ENCODE data around the gene GRK3. TPM values are rescaled to one million over a fixed set of nuclear protein-coding genes. Genes with fewer than 3 reads are reported as not detected.

The GRK3 gene
- total and polyA plus RNA-seq, 2 of the 4 experiments (the other 2 are of a cell fraction): 0.58 to 1.6 TPM

- Histone ChIP-seq H3K9me3 (ENCODE audit: control insufficient read depth, insufficient read depth, low read length) (no peaks in the 10 kb centered on the region), H3K4me2 (ENCODE audit: low read depth, low read length) (no peak overlapping the region), H3K56ac (ENCODE audit: extremely low read depth, insufficient read depth, low read length) (no peak overlapping the region), H4K91ac (ENCODE audit: insufficient read depth, low read depth, low read length) (no peak overlapping the region), H3K27ac (ENCODE audit: insufficient read depth, low read length) (no peak overlapping the region), H2BK120ac (ENCODE audit: low read depth, low read length) (no peak overlapping the region), H3K27me3 (ENCODE audit: control insufficient read depth, insufficient read depth, low read length) (no peaks in the 10 kb centered on the region), H3K18ac (ENCODE audit: low read depth, low read length) (no peak overlapping the region), H4K20me1 (ENCODE audit: insufficient read depth, low read length) (no peaks in the 10 kb centered on the region), H4K5ac (ENCODE audit: low read depth, low read length) (no peak overlapping the region), H3K9me1 (ENCODE audit: insufficient read depth, low read length) (no peaks in the 10 kb centered on the region), H2BK20ac (ENCODE audit: low read depth, low read length) (no peak overlapping the region), H3K36me3 (ENCODE audit: control insufficient read depth, insufficient read depth, low read length) (no peaks in the 10 kb centered on the region), H3K4ac (ENCODE audit: low read depth, low read length) (no peak overlapping the region), H3K9ac (ENCODE audit: low read depth, low read length) (no peak overlapping the region), H3K4me1 (ENCODE audit: control insufficient read depth, insufficient read depth, low read length) (no peaks in the 10 kb centered on the region), H4K8ac (ENCODE audit: low read depth in 2 of 2, low read length in 2 of 2) (no peak overlapping the region), H2AFZ (replicated peaks; ENCODE audit: low read length, poor library complexity) (no peak overlapping the region), H2BK5ac (ENCODE audit: low read depth, low read length, poor library complexity, severe bottlenecking) (no peak overlapping the region), H3K79me1 (ENCODE audit: low read depth in 1 of 2, low read length in 2 of 2) (no peaks in the 10 kb centered on the region), H3K4me3 (ENCODE audit: insufficient read depth, low read depth, low read length) (no peak overlapping the region), H2AK9ac (replicated peaks; ENCODE audit: low read depth, low read length, poor library complexity) (no peak overlapping the region), H3K14ac (replicated peaks; ENCODE audit: low read depth, low read length) (no peak overlapping the region), H2BK15ac (ENCODE audit: low read depth, low read length) (no peak overlapping the region), H2AK5ac (ENCODE audit: low read depth, low read length) (no peak overlapping the region), H3K23ac (ENCODE audit: low read depth, low read length) (no peak overlapping the region)
- TF ChIP-seq MAZ (IDR thresholded peaks at IDR 0.05; ENCODE audit: borderline replicate concordance, low read depth, low read length): no peak
- TF ChIP-seq ELK1 (IDR thresholded peaks at IDR 0.05; ENCODE audit: borderline replicate concordance, low read depth, low read length): no peak
- TF ChIP-seq NFE2L2 (IDR thresholded peaks at IDR 0.05; ENCODE audit: low read depth, low read length): no peak
- TF ChIP-seq FOS (IDR thresholded peaks at IDR 0.05; ENCODE audit: low read depth, low read length): no peak
- TF ChIP-seq RAD21 (IDR thresholded peaks at IDR 0.05; ENCODE audit: low read length): no peak
- TF ChIP-seq RFX5 (IDR thresholded peaks at IDR 0.05; ENCODE audit: low read depth, low read length): no peak
- TF ChIP-seq SMC3 (IDR thresholded peaks at IDR 0.05; ENCODE audit: low read depth, low read length): no peak
- TF ChIP-seq BHLHE40 (IDR thresholded peaks at IDR 0.05; ENCODE audit: low read depth, low read length): no peak
- no peak for TF ChIP-seq POLR2A (IDR thresholded peaks at IDR 0.05; ENCODE audit: low read depth, low read length)
- TF ChIP-seq CEBPB (IDR thresholded peaks at IDR 0.05; ENCODE audit: low read depth, low read length): no peak
- TF ChIP-seq MXI1 (IDR thresholded peaks at IDR 0.05; ENCODE audit: borderline replicate concordance, low read depth, low read length): no peak
- TF ChIP-seq MAFK (IDR thresholded peaks at IDR 0.05; ENCODE audit: low read depth, low read length): no peak
- no peak for TF ChIP-seq CHD1 (IDR thresholded peaks at IDR 0.05; ENCODE audit: low read depth, low read length)
- TF ChIP-seq CTCF (conservative IDR thresholded peaks at IDR 0.05; ENCODE audit: low read depth, low read length): no peak
- TF ChIP-seq RCOR1 (IDR thresholded peaks at IDR 0.05; ENCODE audit: insufficient replicate concordance, low read length): no peak
- no CpG with 5 or more reads among the region's 2 CpGs for WGBS, 2 experiments (ENCODE audit: extremely low coverage in 2 of 2, insufficient read length in 1 of 2)
- intact Hi-C loops (cut with micrococcal nuclease): no loop called here
- in situ Hi-C loops (cut with MboI; ENCODE audit: low sequenced_read_pairs): no loop called here
- no TSS peak for BruUV-seq (replicated peaks)
- DNase-seq: peak; percentile 52
- dilution Hi-C loops (cut with HindIII; ENCODE audit: low sequenced_read_pairs, unreplicated experiment): no loop called here
- ChIA-PET POLR2A (ENCODE audit: unreplicated experiment) (no interaction called here), CTCF (no interaction called here)
- ATAC-seq (ENCODE audit: low read depth): no peak
Observed at GRCh38 chr22:25668437-25668836, 104.0 kb downstream of the GRK3 start.

Data from IMR-90 (cell line).